ENCODE data around the gene MPND. TPM values are rescaled to one million over a fixed set of nuclear protein-coding genes. Genes with fewer than 3 reads are reported as not detected.
A peak's percentile ranks its signal among the peaks of the same experiment; 100 is the strongest.
"Not testable (repeated sequence)": the region's sequence is repeated elsewhere in the genome, so short reads cannot be mapped to it uniquely, and the experiment has no call there.

MPND gene
- total and polyA plus RNA-seq, 2 of the 13 experiments (the other 11 are each of a cell fraction or from before 2014, with no cell fraction given): 10.8 to 15.8 TPM

DNA sequence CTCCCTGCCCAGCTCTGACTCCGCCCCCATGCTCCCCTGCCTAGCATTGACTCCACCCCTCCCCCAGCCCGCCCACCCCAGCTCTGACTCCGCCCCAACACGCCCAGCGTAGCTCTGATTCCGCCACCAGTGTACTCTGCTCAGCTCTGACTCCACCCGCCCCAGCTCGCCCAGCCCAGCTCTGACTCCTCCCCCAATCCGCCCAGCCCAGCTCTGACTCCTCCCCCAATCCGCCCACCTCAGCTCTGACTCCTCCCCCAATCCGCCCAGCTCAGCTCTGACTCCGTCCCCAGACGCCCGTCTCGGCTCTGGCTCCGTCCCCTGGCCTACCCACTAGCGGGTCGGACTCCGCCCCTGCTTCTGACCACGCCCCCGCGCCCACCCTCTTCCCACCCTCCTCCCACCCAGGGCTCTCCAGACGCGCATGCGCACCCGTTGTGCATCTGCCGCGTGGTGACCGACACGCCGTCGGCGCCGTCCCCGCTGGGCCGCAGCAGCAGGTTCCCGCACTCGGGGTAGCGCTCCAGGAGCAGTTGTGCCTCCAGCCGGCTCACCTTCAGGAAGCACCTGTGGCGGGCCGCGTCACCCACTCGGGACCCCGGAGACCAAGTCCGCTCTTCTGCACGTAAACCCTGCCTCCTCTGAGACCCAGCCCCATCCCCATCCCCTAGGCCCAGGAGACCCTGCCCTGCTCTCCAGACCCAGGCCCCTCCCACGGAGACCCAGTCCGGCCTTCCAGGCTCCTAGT is 14.9 kb upstream of the MPND start:
- WGBS (ENCODE audit: low lambda C conversion rate): 93% methylated on average over 41 of the region's 49 CpGs
- no peaks in the 10 kb centered on the region for H3K9me3 ChIP-seq (ENCODE audit: low read length)
- peak; percentile 67 for ATAC-seq
- peaks cover 0 to 3% of the 10 kb centered on the region in 2 experiments; a peak in 1 of 5 replicates for H3K36me3 ChIP-seq (replicated peaks in 1 of 2; ENCODE audit: control insufficient read depth in 1 of 2, insufficient read depth in 2 of 2, low read length in 2 of 2)
- POLR2A ChIA-PET: interaction anchor here (0.8 to 3.6 kb wide), 4 partner anchors 10 to 18 kb away, joined by 3 to 10 read pairs (median 4); partner anchors contain the start of genes MPND and STAP2
- no peak overlapping the region for H3K27ac ChIP-seq (ENCODE audit: extremely low read length, insufficient read depth, low read length)
- no peak overlapping the region for H2AFZ ChIP-seq (ENCODE audit: low read length)
- FAIRE-seq: no peak
- H3K27me3 ChIP-seq (ENCODE audit: control insufficient read depth in 1 of 2, insufficient read depth in 2 of 2, low read length in 2 of 2): no peaks in the 10 kb centered on the region
- H3K4me3 ChIP-seq (replicated peaks in 1 of 3; ENCODE audit: insufficient read depth in 1 of 3, low read depth in 2 of 3, low read length in 3 of 3): no peak overlapping the region
- no peaks in the 10 kb centered on the region for H3K79me2 ChIP-seq (ENCODE audit: insufficient read depth, low read length)
- no peak overlapping the region for H3K4me2 ChIP-seq (ENCODE audit: low read depth, low read length)
- intact Hi-C loops (cut with micrococcal nuclease; ENCODE audit: unreplicated experiment) (no loop called here), in situ Hi-C loops (cut with HindIII; ENCODE audit: extremely low pct_ligation_motif_present, low pct_unique_long_range_greater_than_20kb) (no loop called here)
- CTCF ChIA-PET (ENCODE audit: low intra/inter-chr PET ratio, low total read pairs): no interaction called here
- BruUV-seq (replicated peaks): no TSS peak
- no peak for DNase-seq (ENCODE audit: low spot score)
- no peaks in the 10 kb centered on the region for H3K4me1 ChIP-seq (ENCODE audit: insufficient read depth, low read length)
- H4K20me1 ChIP-seq (ENCODE audit: insufficient read depth, low read length): no peaks in the 10 kb centered on the region
- H3K9ac ChIP-seq (ENCODE audit: insufficient read depth, low read depth, low read length): no peak overlapping the region
- TF ChIP-seq HNRNPK (IDR thresholded peaks at IDR 0.05; ENCODE audit: low read depth, low read length, poor library complexity, severe bottlenecking) (peak; percentile 49), RBFOX2 (IDR thresholded peaks at IDR 0.05; ENCODE audit: low read depth, low read length) (peak; percentile 24; the same call in 1 of the 2 replicates), ZBTB38 (CRISPR knock-in tag; IDR thresholded peaks at IDR 0.05) (peak; percentile 51; the same call in 1 of the 2 replicates)
- TF ChIP-seq, protein P1, sequence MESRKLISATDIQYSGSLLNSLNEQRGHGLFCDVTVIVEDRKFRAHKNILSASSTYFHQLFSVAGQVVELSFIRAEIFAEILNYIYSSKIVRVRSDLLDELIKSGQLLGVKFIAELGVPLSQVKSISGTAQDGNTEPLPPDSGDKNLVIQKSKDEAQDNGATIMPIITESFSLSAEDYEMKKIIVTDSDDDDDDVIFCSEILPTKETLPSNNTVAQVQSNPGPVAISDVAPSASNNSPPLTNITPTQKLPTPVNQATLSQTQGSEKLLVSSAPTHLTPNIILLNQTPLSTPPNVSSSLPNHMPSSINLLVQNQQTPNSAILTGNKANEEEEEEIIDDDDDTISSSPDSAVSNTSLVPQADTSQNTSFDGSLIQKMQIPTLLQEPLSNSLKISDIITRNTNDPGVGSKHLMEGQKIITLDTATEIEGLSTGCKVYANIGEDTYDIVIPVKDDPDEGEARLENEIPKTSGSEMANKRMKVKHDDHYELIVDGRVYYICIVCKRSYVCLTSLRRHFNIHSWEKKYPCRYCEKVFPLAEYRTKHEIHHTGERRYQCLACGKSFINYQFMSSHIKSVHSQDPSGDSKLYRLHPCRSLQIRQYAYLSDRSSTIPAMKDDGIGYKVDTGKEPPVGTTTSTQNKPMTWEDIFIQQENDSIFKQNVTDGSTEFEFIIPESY (CRISPR knock-in tag; IDR thresholded peaks at IDR 0.05): peak; percentile 88
- TF ChIP-seq, protein P2, sequence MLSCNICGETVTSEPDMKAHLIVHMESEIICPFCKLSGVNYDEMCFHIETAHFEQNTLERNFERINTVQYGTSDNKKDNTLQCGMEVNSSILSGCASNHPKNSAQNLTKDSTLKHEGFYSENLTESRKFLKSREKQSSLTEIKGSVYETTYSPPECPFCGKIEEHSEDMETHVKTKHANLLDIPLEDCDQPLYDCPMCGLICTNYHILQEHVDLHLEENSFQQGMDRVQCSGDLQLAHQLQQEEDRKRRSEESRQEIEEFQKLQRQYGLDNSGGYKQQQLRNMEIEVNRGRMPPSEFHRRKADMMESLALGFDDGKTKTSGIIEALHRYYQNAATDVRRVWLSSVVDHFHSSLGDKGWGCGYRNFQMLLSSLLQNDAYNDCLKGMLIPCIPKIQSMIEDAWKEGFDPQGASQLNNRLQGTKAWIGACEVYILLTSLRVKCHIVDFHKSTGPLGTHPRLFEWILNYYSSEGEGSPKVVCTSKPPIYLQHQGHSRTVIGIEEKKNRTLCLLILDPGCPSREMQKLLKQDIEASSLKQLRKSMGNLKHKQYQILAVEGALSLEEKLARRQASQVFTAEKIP (CRISPR knock-in tag; IDR thresholded peaks at IDR 0.05; ENCODE audit: borderline replicate concordance): no peak

DNA sequence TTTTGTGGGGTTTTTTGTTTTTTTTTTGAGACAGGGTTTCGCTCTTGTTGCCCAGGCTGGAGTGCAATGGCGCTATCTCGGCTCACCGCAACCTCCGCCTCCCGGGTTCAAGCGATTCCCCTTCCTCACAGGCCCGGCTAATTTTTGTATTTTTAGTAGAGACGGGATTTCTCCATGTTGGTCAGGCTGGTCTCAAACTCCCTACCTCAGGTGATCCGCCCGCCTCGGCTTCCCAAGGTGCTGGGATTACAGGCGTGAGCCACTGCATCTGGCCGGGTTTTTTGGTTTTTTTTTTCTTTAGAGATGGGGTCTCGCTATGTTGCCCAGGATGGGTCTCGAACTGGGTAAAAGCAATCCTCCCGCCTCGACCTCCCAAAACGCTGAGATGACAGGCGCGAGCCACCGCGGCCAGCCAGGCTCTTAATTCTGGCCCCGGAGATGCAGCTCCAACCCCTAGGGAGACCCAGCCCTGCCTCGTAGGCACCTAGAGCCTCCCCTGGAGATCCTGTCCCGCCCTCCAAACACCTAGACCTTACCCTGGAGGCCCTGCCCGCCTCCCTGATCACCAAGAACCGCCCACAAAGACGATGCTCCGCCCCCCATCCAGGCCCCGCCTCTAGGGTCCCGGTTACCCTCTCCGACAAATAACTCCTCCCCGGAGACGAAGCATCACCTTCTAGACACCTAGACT is 14.2 kb upstream of the MPND start:
- H3K36me3 ChIP-seq (replicated peaks in 1 of 2; ENCODE audit: control insufficient read depth in 1 of 2, insufficient read depth in 2 of 2, low read length in 2 of 2); H3K79me2 ChIP-seq (ENCODE audit: insufficient read depth, low read length); H3K9ac ChIP-seq (ENCODE audit: insufficient read depth, low read depth, low read length); intact Hi-C loops (cut with micrococcal nuclease; ENCODE audit: unreplicated experiment); ATAC-seq; in situ Hi-C loops (cut with HindIII; ENCODE audit: extremely low pct_ligation_motif_present, low pct_unique_long_range_greater_than_20kb); CTCF ChIA-PET (ENCODE audit: low intra/inter-chr PET ratio, low total read pairs); DNase-seq (ENCODE audit: low spot score); H3K9me3 ChIP-seq (ENCODE audit: low read length); H3K4me3 ChIP-seq (replicated peaks in 1 of 3; ENCODE audit: insufficient read depth in 1 of 3, low read depth in 2 of 3, low read length in 3 of 3); H3K4me2 ChIP-seq (ENCODE audit: low read depth, low read length); H4K20me1 ChIP-seq (ENCODE audit: insufficient read depth, low read length); H2AFZ ChIP-seq (ENCODE audit: low read length); H3K27me3 ChIP-seq (ENCODE audit: control insufficient read depth in 1 of 2, insufficient read depth in 2 of 2, low read length in 2 of 2); H3K4me1 ChIP-seq (ENCODE audit: insufficient read depth, low read length); FAIRE-seq; H3K27ac ChIP-seq (ENCODE audit: extremely low read length, insufficient read depth, low read length): not testable (repeated sequence)
- POLR2A ChIA-PET: interaction anchor here (3.6 kb wide), 1 partner anchor 14 kb away, joined by 10 read pairs; the partner anchor contains the start of gene MPND
- WGBS (ENCODE audit: low lambda C conversion rate): 93% methylated on average over 32 of the region's 35 CpGs
- BruUV-seq (replicated peaks): TSS peak; percentile 59

All from HepG2 (cell line).